ENCODE measurements around the gene UBR4. TPM values are rescaled to one million over a fixed set of nuclear protein-coding genes. Genes with fewer than 3 reads are reported as not detected.
A peak's percentile ranks its signal among the peaks of the same experiment; 100 is the strongest.
"Not testable (repeated sequence)": the region's sequence is repeated elsewhere in the genome, so short reads cannot be mapped to it uniquely, and the experiment has no call there.

The UBR4 gene
- total RNA-seq, 1 donor from 2014 or later: 95.7 TPM

GRCh38 chr1:19222573-19222972 is 12.5 kb upstream of the UBR4 start:
- intact Hi-C loops (cut with DNase I): no loop called here

GRCh38 chr1:19220991-19221390 is 10.9 kb upstream of the UBR4 start:
- DNase-seq (ENCODE audit: low spot score): no peak
- intact Hi-C loops (cut with DNase I): no loop called here

More at GRCh38 chr1:19222573-19222972, 12.5 kb upstream of the UBR4 start:
- DNase-seq (ENCODE audit: low spot score): no peak

GRCh38 chr1:19220080-19220846 is 10.2 kb upstream of the UBR4 start:
- DNase-seq (ENCODE audit: low spot score): no peak
- intact Hi-C loops (cut with DNase I): no loop called here

GRCh38 chr1:19219451-19219850 is 9.4 kb upstream of the UBR4 start:
- no peak for DNase-seq (ENCODE audit: low spot score)
- intact Hi-C loops (cut with DNase I): loop anchor here (10.0 kb wide), 1 partner anchor 315 kb away; the partner anchor contains the start of gene ALDH4A1

- intact Hi-C loops (cut with DNase I): loop anchor here (10.0 kb wide), 1 partner anchor 312 kb away; the partner anchor contains the start of gene ALDH4A1
- not testable (repeated sequence) for DNase-seq (ENCODE audit: low spot score)
Observed at GRCh38 chr1:19216585-19216984, 6.5 kb upstream of the UBR4 start.

GRCh38 chr1:19213580-19213979 is 3.5 kb upstream of the UBR4 start:
- intact Hi-C loops (cut with DNase I): loop anchor here (5.0 to 10.0 kb wide), 2 partner anchors 39 to 309 kb away; partner anchors contain the start of genes ALDH4A1, EMC1 and MRTO4
- no peak for DNase-seq (ENCODE audit: low spot score)

- no peak for DNase-seq (ENCODE audit: low spot score)
- intact Hi-C loops (cut with DNase I): loop anchor here (5.0 to 10.0 kb wide), 2 partner anchors 40 to 307 kb away; partner anchors contain the start of genes ALDH4A1, EMC1 and MRTO4
Observed at GRCh38 chr1:19212167-19212566, 2.1 kb upstream of the UBR4 start.

- no peak for DNase-seq (ENCODE audit: low spot score)
- intact Hi-C loops (cut with DNase I): loop anchor here (5.0 to 10.0 kb wide), 2 partner anchors 41 to 306 kb away; partner anchors contain the start of genes ALDH4A1, EMC1 and MRTO4
Observed at GRCh38 chr1:19210772-19211549, 895 bp upstream of the UBR4 start.

- intact Hi-C loops (cut with DNase I): no loop called here
Observed at GRCh38 chr1:19209439-19209989, 552 bp downstream of the UBR4 start.

GRCh38 chr1:19208710-19209438 is 1.2 kb downstream of the UBR4 start:
- intact Hi-C loops (cut with DNase I): no loop called here
- no peak for DNase-seq (ENCODE audit: low spot score)

More at GRCh38 chr1:19209439-19209989, 552 bp downstream of the UBR4 start:
- peak; percentile 77 for DNase-seq (ENCODE audit: low spot score)

GRCh38 chr1:19206947-19207346 is 3.1 kb downstream of the UBR4 start:
- no peak for DNase-seq (ENCODE audit: low spot score)
- intact Hi-C loops (cut with DNase I): no loop called here

GRCh38 chr1:19205845-19206244 is 4.2 kb downstream of the UBR4 start:
- no peak for DNase-seq (ENCODE audit: low spot score)
- intact Hi-C loops (cut with DNase I): no loop called here

GRCh38 chr1:19205403-19205802 is 4.7 kb downstream of the UBR4 start:
- intact Hi-C loops (cut with DNase I): no loop called here
- no peak for DNase-seq (ENCODE audit: low spot score)

GRCh38 chr1:19204446-19205266 is 5.4 kb downstream of the UBR4 start:
- intact Hi-C loops (cut with DNase I): no loop called here
- DNase-seq (ENCODE audit: low spot score): no peak

GRCh38 chr1:19203440-19203839 is 6.6 kb downstream of the UBR4 start:
- intact Hi-C loops (cut with DNase I): no loop called here
- no peak for DNase-seq (ENCODE audit: low spot score)

GRCh38 chr1:19202396-19202795 is 7.7 kb downstream of the UBR4 start:
- intact Hi-C loops (cut with DNase I): no loop called here
- no peak for DNase-seq (ENCODE audit: low spot score)

GRCh38 chr1:19199969-19200604 is 10.0 kb downstream of the UBR4 start:
- DNase-seq (ENCODE audit: low spot score): no peak
- intact Hi-C loops (cut with DNase I): no loop called here

GRCh38 chr1:19199329-19199968 is 10.6 kb downstream of the UBR4 start:
- no peak for DNase-seq (ENCODE audit: low spot score)
- intact Hi-C loops (cut with DNase I): no loop called here

Measured in cardiac septum (tissue), 1 donor.